VCaP (cell line): ENCODE measurements around the gene JAG2.

Source experiments
- H3K27ac ChIP-seq: fragments of 450-650 bp; 2 replicates; pipeline ENCODE4 v1.5.1; 2017
- CTCF ChIP-seq: fragments of 450-650 bp; conservative IDR thresholded peaks from 2 replicates; pipeline ENCODE4 v1.5.1; 2017; ENCODE audit warnings: mild to moderate bottlenecking, moderate library complexity

Gene JAG2

GRCh38 chr14:105207460-105207901, 38.9 kb upstream of the JAG2 start:
- H3K27ac ChIP-seq, result no peak overlapping the region
- TF ChIP-seq CTCF, result no peak

- no peak for TF ChIP-seq CTCF
- H3K27ac ChIP-seq, result no peak overlapping the region
Observed at GRCh38 chr14:105206873-105207272, 38.3 kb upstream of the JAG2 start.

GRCh38 chr14:105205673-105206208, 37.2 kb upstream of the JAG2 start:
- no peak for TF ChIP-seq CTCF
- no peak overlapping the region for H3K27ac ChIP-seq

GRCh38 chr14:105204931-105205672, 36.5 kb upstream of the JAG2 start:
- no peak overlapping the region for H3K27ac ChIP-seq
- no peak for TF ChIP-seq CTCF

GRCh38 chr14:105204206-105204930, 35.8 kb upstream of the JAG2 start:
- H3K27ac ChIP-seq, result no peak overlapping the region
- no peak for TF ChIP-seq CTCF

GRCh38 chr14:105203701-105204100, 35.1 kb upstream of the JAG2 start:
- H3K27ac ChIP-seq, result no peak overlapping the region
- no peak for TF ChIP-seq CTCF

- H3K27ac ChIP-seq, result no peak overlapping the region
- peak; percentile 94 for TF ChIP-seq CTCF
Observed at GRCh38 chr14:105203057-105203531, 34.5 kb upstream of the JAG2 start.
